Astrocyte (in vitro differentiated cells and primary cell): ENCODE data around the gene ANO2. TPM values are rescaled to one million over a fixed set of nuclear protein-coding genes. Genes with fewer than 3 reads are reported as not detected.

Source experiments
- DNase-seq: peaks from one replicate; pipeline ENCODE4 v3.0.0-alpha.2; 2010; ENCODE audit warnings: low read depth
- FAIRE-seq: peaks from 2 replicates; lab custom pipeline; 2011; peaks lifted over from hg19 to GRCh38; lab: Jason Lieb, UNC
- H2AFZ ChIP-seq: 2 replicates; pipeline ENCODE4 v1.6.0; 2012; ENCODE audit warnings: low read depth, low read length, inconsistent platforms
- H3K27ac ChIP-seq: 2 replicates; pipeline ENCODE4 v1.5.1; 2011; ENCODE audit warnings: low read depth, low read length, inconsistent platforms
- H3K27me3 ChIP-seq: 2 replicates; pipeline ENCODE4 v1.6.0; 2011; ENCODE audit warnings: low read length, inconsistent platforms; ENCODE audit not compliant: insufficient read depth
- H3K36me3 ChIP-seq: 2 replicates; pipeline ENCODE4 v1.5.1; 2011; ENCODE audit warnings: low read length, inconsistent platforms; ENCODE audit not compliant: insufficient read depth
- H3K4me1 ChIP-seq: 2 replicates; pipeline ENCODE4 v1.5.1; 2011; ENCODE audit warnings: low read length, inconsistent platforms; ENCODE audit not compliant: insufficient read depth
- H3K4me2 ChIP-seq: 2 replicates; pipeline ENCODE4 v1.6.0; 2012; ENCODE audit warnings: low read length, inconsistent platforms
- H3K4me3 ChIP-seq: 2 replicates; pipeline ENCODE4 v1.5.1; 2011; ENCODE audit warnings: low read depth, mild to moderate bottlenecking, low read length, inconsistent platforms; ENCODE audit not compliant: insufficient read depth
- H3K79me2 ChIP-seq: 2 replicates; pipeline ENCODE4 v1.6.0; 2012; ENCODE audit warnings: mild to moderate bottlenecking, low read length, inconsistent platforms; ENCODE audit not compliant: insufficient read depth
- H3K9ac ChIP-seq: 2 replicates; pipeline ENCODE4 v1.6.0; 2012; ENCODE audit warnings: mild to moderate bottlenecking, low read length, inconsistent platforms
- H3K9me3 ChIP-seq: 2 replicates; pipeline ENCODE4 v1.5.1; 2012; ENCODE audit warnings: low read depth, mild to moderate bottlenecking, low read length, inconsistent platforms; ENCODE audit not compliant: insufficient read depth
- H4K20me1 ChIP-seq: 2 replicates; pipeline ENCODE4 v1.6.0; 2012; ENCODE audit warnings: low read length, inconsistent platforms; ENCODE audit not compliant: insufficient read depth
- H3K27ac Mint-ChIP-seq: one replicate; pipeline ENCODE4 v1.8.0; 2021; ENCODE audit warnings: mild to moderate bottlenecking, mixed read lengths; ENCODE audit not compliant: unreplicated experiment
- H3K27me3 Mint-ChIP-seq: one replicate; pipeline ENCODE4 v1.8.0; 2021; ENCODE audit warnings: low read depth, mixed read lengths; ENCODE audit not compliant: unreplicated experiment
- H3K36me3 Mint-ChIP-seq: one replicate; pipeline ENCODE4 v1.8.0; 2021; ENCODE audit warnings: low read depth, mixed read lengths; ENCODE audit not compliant: unreplicated experiment
- H3K4me1 Mint-ChIP-seq: one replicate; pipeline ENCODE4 v1.8.0; 2021; ENCODE audit warnings: low read depth, mixed read lengths; ENCODE audit not compliant: unreplicated experiment
- H3K4me3 Mint-ChIP-seq: one replicate; pipeline ENCODE4 v1.8.0; 2021; ENCODE audit warnings: mild to moderate bottlenecking, moderate library complexity, mixed read lengths; ENCODE audit not compliant: unreplicated experiment
- H3K9me3 Mint-ChIP-seq: one replicate; pipeline ENCODE4 v1.8.0; 2021; ENCODE audit warnings: mild to moderate bottlenecking, mixed read lengths; ENCODE audit not compliant: unreplicated experiment
- EZH2 ChIP-seq: IDR thresholded peaks from 2 replicates; pipeline ENCODE4 v1.6.1; 2012; ENCODE audit warnings: mild to moderate bottlenecking, low read length, inconsistent platforms; ENCODE audit not compliant: insufficient read depth
- total RNA-seq: library from RNA; stranded (reverse); gene quantifications from 2 replicates; pipeline ENCODE4 v1.2.1, GENCODE V29; 2021
- TF ChIP-seq, protein P1 (sequence below): IDR thresholded peaks from 2 replicates; pipeline ENCODE4 v1.5.1; 2011; ENCODE audit warnings: low read depth, mild to moderate bottlenecking, inconsistent platforms, low read length, moderate library complexity; ENCODE audit not compliant: insufficient read depth

The ANO2 gene
- total RNA-seq, 1 donor from 2014 or later = 0.93 TPM

DNA sequence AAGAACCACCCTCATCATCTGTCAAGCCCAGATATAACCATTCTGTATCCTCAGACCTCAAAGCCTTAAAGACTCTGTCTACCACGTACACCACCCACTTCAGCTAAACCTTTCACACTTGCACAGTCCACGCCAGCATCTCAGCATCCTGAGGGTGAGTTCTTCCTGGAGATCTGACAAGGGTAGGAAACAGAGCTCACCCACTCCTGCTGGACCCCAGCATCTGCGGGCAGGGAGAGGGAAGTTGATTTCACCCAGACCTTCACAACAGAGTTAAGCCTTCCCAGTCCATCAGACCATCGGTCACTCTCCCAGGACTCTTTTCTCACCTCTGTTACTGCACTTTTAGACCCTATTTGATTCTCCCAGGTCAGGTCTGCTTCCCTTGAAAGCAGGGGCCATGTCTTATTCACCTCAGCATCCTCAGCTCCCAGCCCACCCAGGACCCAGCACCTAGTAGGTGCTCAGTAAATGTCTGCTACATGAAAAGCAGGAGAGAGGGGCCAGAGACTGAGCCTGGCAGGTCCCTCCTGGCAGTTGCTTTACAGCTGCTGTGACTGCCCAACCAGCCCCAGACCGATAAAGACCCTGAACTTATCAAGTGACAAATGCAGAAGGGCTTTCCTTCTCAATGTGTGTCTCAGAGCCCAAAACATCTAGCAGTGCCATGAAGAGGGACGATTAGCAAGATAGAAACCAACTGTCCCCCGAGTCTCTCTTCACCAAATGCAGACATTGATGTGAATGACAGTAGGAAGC, 34.1 kb downstream of the ANO2 start:
- Histone ChIP-seq H3K27ac (no peak overlapping the region), H3K4me2 (no peak overlapping the region), H3K4me3 (no peak overlapping the region), H3K79me2 (no peaks in the 10 kb centered on the region), H3K36me3 (no peaks in the 10 kb centered on the region), H3K9ac (no peak overlapping the region), H3K27me3 (no peaks in the 10 kb centered on the region), H2AFZ (no peak overlapping the region), H4K20me1 (no peaks in the 10 kb centered on the region), H3K4me1 (no peaks in the 10 kb centered on the region), H3K9me3 (no peaks in the 10 kb centered on the region)
- Mint-ChIP-seq H3K27me3 (peaks cover 50% of the 10 kb centered on the region), H3K36me3 (no peaks in the 10 kb centered on the region), H3K4me1 (peaks cover 6% of the 10 kb centered on the region), H3K27ac (no peak overlapping the region), H3K9me3 (no peaks in the 10 kb centered on the region), H3K4me3 (no peak overlapping the region)
- FAIRE-seq = no peak
- TF ChIP-seq, protein P1, sequence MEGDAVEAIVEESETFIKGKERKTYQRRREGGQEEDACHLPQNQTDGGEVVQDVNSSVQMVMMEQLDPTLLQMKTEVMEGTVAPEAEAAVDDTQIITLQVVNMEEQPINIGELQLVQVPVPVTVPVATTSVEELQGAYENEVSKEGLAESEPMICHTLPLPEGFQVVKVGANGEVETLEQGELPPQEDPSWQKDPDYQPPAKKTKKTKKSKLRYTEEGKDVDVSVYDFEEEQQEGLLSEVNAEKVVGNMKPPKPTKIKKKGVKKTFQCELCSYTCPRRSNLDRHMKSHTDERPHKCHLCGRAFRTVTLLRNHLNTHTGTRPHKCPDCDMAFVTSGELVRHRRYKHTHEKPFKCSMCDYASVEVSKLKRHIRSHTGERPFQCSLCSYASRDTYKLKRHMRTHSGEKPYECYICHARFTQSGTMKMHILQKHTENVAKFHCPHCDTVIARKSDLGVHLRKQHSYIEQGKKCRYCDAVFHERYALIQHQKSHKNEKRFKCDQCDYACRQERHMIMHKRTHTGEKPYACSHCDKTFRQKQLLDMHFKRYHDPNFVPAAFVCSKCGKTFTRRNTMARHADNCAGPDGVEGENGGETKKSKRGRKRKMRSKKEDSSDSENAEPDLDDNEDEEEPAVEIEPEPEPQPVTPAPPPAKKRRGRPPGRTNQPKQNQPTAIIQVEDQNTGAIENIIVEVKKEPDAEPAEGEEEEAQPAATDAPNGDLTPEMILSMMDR = no peak
- TF ChIP-seq EZH2 = no peak
- no peak for DNase-seq

DNA sequence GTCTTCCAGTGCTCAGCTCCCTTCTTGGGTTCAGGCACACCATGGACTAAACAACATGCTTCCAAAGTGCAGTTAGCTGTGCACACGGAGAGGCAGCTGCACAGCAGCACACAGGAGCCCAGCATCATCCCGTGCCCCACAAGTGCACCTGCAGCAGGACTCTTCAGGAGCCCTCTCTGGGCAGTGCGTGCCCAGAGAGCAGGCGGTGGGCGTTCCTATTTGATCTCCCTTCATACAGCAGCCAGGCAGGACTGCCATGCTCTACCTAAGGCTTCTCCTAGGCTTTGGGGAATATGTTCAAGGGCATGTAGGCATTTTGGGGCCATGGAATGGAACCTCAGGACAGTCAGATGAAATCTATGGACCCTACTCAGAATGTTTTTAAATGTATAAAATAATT, 35.5 kb downstream of the ANO2 start:
- no peak for TF ChIP-seq EZH2
- TF ChIP-seq, protein P1 = no peak
- Histone ChIP-seq H3K79me2 (no peaks in the 10 kb centered on the region), H3K4me1 (no peaks in the 10 kb centered on the region), H3K4me3 (no peak overlapping the region), H4K20me1 (no peaks in the 10 kb centered on the region), H3K9ac (no peak overlapping the region), H2AFZ (no peak overlapping the region), H3K27me3 (no peaks in the 10 kb centered on the region), H3K9me3 (no peaks in the 10 kb centered on the region), H3K4me2 (no peak overlapping the region), H3K27ac (no peak overlapping the region), H3K36me3 (no peaks in the 10 kb centered on the region)
- peaks cover 1% of the 10 kb centered on the region for H3K4me1 Mint-ChIP-seq
- no peak for DNase-seq
- H3K27me3 Mint-ChIP-seq = peaks cover 51% of the 10 kb centered on the region
- H3K9me3 Mint-ChIP-seq = no peaks in the 10 kb centered on the region
- H3K36me3 Mint-ChIP-seq = no peaks in the 10 kb centered on the region
- no peak for FAIRE-seq
- no peak overlapping the region for H3K4me3 Mint-ChIP-seq
- H3K27ac Mint-ChIP-seq = no peak overlapping the region

DNA sequence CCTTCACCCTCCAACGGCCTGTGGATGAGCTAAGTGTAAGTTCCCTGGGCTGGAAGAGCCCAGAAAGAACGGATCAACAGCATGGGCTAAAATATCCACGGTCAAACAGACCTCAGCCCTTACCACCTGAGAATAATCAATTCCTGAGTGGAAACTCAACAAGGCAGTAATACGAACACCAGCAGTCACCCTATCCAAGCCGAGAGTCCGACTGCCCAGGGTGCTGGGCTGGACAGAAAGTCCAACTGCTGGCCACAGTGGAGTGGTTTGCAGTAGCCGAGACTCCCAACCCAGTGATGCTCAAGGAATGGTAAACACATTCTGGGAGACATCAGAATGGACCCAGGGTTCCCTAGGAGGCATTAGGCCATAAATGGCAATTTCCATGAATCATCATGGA, 36.8 kb downstream of the ANO2 start:
- FAIRE-seq = no peak
- H3K27ac Mint-ChIP-seq = no peak overlapping the region
- no peaks in the 10 kb centered on the region for H3K9me3 Mint-ChIP-seq
- Histone ChIP-seq H3K27ac (no peak overlapping the region), H3K36me3 (no peaks in the 10 kb centered on the region), H3K4me2 (no peak overlapping the region), H2AFZ (no peak overlapping the region), H3K79me2 (no peaks in the 10 kb centered on the region), H3K4me1 (no peaks in the 10 kb centered on the region), H3K9me3 (no peaks in the 10 kb centered on the region), H4K20me1 (no peaks in the 10 kb centered on the region), H3K9ac (no peak overlapping the region), H3K4me3 (no peak overlapping the region), H3K27me3 (no peaks in the 10 kb centered on the region)
- DNase-seq = no peak
- no peaks in the 10 kb centered on the region for H3K36me3 Mint-ChIP-seq
- H3K27me3 Mint-ChIP-seq = peaks cover 50% of the 10 kb centered on the region
- H3K4me3 Mint-ChIP-seq = no peak overlapping the region
- H3K4me1 Mint-ChIP-seq = no peaks in the 10 kb centered on the region
- no peak for TF ChIP-seq EZH2
- TF ChIP-seq, protein P1 = no peak
